ENCODE data around the gene COX6B2. TPM values are rescaled to one million over a fixed set of nuclear protein-coding genes. Genes with fewer than 3 reads are reported as not detected.

COX6B2 gene
- total RNA-seq, 2 experiments from 2014 or later, result 0.34 TPM; not detected in 1

DNA sequence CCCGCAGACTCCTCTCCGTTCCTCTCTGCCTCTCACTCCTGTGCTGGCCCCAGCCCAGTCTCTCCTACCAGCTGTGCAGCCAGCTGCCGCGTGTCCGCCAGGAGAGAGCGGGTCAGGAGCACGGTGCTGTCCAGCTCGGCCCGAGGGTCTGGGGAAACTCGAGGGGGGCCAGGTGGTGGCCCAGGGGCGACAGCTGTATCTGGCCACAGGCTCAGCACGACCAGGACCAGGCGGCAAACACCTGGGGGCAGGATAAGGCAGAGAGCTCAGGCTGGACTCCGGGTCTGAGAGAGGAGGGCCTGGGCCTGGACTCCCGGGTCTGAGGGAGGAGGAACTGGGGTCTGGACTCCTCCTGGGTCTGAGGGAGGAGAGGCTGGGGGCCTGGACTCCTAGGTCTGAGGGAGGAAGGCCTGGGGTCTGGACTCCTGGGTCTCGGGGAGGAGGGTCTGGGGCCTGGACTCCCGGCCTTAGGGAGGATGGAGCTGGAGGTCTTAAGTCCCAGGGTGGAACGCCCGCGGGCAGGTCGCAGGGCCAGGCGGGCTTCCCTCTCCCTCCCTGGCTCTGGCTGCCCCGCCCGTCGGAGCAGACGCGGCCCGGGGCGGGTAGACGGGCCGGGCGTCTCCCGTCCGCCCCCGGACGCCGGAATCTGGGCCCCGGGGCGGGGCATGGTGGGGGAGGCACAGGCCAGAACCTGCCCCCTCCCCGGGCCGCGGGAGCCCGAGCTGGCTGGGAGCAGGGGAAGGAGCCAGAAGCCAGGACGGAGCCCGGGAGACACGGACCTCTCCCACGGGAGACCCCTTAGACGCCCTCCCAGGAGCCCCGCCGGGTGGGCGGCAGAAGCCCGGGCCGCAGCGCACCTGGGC is 14.4 kb upstream of the COX6B2 start:
- no peak overlapping the region for H3K4me3 Mint-ChIP-seq
- H3K27me3 Mint-ChIP-seq (ENCODE audit: low read depth), result peaks cover 40% of the 10 kb centered on the region
- ChIA-PET CTCF (interaction anchor here (0.8 kb wide), 1 partner anchor 29 kb away, joined by 3 read pairs; the partner anchor contains the start of gene KMT5C), POLR2A (interaction anchor here (1.0 to 2.3 kb wide), 3 partner anchors 15 to 34 kb away, joined by 3 to 7 read pairs (median 3); partner anchors contain the start of gene TMEM238)
- H3K4me1 Mint-ChIP-seq (ENCODE audit: low read depth), result peaks cover 11% of the 10 kb centered on the region
- H3K27ac Mint-ChIP-seq, result no peak overlapping the region
- DNase-seq (no peak), ATAC-seq (peak; percentile 46)
- no peaks in the 10 kb centered on the region for H3K9me3 Mint-ChIP-seq (ENCODE audit: insufficient read depth)
- peaks cover 2% of the 10 kb centered on the region for H3K36me3 Mint-ChIP-seq (ENCODE audit: low read depth)

DNA sequence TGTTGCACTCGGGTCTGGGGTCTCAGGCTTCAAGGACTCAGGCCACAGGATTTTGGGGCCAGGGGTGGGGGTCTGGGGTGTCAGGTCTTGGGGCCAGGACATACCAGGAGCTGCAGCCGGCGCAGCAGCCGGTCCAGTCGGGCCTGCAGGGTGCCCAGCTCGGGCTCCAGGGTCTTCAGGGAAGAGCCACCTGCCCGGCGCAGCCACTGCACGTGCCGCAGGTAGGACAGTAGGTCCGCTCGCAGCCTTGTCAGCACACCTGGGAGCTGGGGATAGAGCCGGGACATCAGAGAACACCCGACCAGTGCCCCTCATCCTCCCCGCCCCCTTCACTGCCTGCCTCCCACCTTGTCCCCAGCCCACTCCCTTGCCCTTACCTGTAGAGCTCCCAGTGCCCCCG is 13.6 kb upstream of the COX6B2 start:
- DNase-seq, result no peak
- no peak for ATAC-seq
- H3K27ac Mint-ChIP-seq, result no peak overlapping the region
- ChIA-PET CTCF (interaction anchor here (0.8 kb wide), 1 partner anchor 29 kb away, joined by 3 read pairs; the partner anchor contains the start of gene KMT5C), POLR2A (interaction anchor here (1.0 to 2.3 kb wide), 3 partner anchors 16 to 34 kb away, joined by 3 to 7 read pairs (median 3); partner anchors contain the start of gene TMEM238)
- no peaks in the 10 kb centered on the region for H3K9me3 Mint-ChIP-seq (ENCODE audit: insufficient read depth)
- peaks cover 2% of the 10 kb centered on the region for H3K36me3 Mint-ChIP-seq (ENCODE audit: low read depth)
- H3K27me3 Mint-ChIP-seq (ENCODE audit: low read depth), result peaks cover 35% of the 10 kb centered on the region
- peaks cover 8% of the 10 kb centered on the region for H3K4me1 Mint-ChIP-seq (ENCODE audit: low read depth)
- H3K4me3 Mint-ChIP-seq, result no peak overlapping the region

GRCh38 chr19:55366790-55367189 is 12.3 kb upstream of the COX6B2 start:
- ChIA-PET POLR2A (interaction anchor here (0.9 to 1.0 kb wide), 2 partner anchors 18 to 28 kb away, joined by 3 to 4 read pairs; no protein-coding TSS in a partner anchor), CTCF (interaction anchor here (1.1 kb wide), 1 partner anchor 16 kb away, joined by 3 read pairs; no protein-coding TSS in a partner anchor)
- Mint-ChIP-seq H3K4me1 (ENCODE audit: low read depth) (peaks cover 4% of the 10 kb centered on the region), H3K27ac (no peak overlapping the region), H3K4me3 (no peak overlapping the region), H3K36me3 (ENCODE audit: low read depth) (peaks cover 2% of the 10 kb centered on the region), H3K27me3 (ENCODE audit: low read depth) (peaks cover 30% of the 10 kb centered on the region), H3K9me3 (ENCODE audit: insufficient read depth) (no peaks in the 10 kb centered on the region)
- no peak for DNase-seq
- ATAC-seq, result no peak

DNA sequence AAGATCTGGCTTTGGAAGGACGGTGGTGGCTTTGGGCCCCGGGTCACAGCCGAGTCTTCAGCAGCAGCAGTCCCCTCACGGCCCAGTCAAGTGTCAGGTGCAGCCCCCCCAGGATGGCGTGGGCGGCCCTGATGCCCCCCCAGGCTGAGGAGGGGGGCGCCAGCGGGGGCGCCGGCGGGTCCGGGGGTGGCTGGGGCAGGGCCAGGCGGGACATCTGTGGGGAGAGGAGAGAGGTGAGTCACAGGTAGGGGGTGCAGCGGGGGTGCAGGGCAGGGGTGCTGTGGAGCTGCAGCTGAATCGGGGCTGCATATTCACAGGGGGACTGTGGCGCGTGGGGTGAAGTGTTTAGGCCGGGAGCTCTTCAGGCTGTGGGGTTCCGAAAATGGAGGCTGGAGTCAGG is 11.4 kb upstream of the COX6B2 start:
- ATAC-seq (no peak), DNase-seq (no peak)
- Mint-ChIP-seq H3K9me3 (ENCODE audit: insufficient read depth) (no peaks in the 10 kb centered on the region), H3K4me1 (ENCODE audit: low read depth) (peaks cover 4% of the 10 kb centered on the region), H3K4me3 (no peak overlapping the region), H3K36me3 (ENCODE audit: low read depth) (peaks cover 2% of the 10 kb centered on the region), H3K27me3 (ENCODE audit: low read depth) (peaks cover 22% of the 10 kb centered on the region), H3K27ac (no peak overlapping the region)
- ChIA-PET CTCF (interaction anchor here (1.1 kb wide), 1 partner anchor 17 kb away, joined by 3 read pairs; no protein-coding TSS in a partner anchor), POLR2A (interaction anchor here (1.0 kb wide), 1 partner anchor 17 kb away, joined by 3 read pairs; no protein-coding TSS in a partner anchor)

DNA sequence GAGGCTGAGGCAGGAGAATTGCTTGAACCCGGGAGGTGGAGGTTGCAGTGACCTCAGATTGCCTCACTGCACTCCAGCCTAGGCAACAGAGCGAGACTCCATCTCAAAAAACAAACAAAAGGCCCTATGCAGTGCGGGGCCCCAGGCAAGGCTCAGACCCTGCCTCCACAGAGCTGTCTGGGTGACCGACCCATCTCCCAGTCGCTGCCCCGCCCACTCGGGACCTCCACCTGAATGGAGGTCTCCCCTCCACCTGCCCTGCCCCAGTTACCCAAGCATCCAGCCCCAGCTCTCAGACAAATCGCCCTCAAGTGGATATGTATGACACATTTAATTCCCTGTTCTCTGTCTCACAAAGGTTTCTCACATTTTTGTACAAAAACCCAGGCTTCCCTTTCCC is 10.7 kb upstream of the COX6B2 start:
- no peak for DNase-seq
- POLR2A ChIA-PET, result no interaction called here
- CTCF ChIA-PET, result no interaction called here
- H3K4me1 Mint-ChIP-seq (ENCODE audit: low read depth), result peaks cover 4% of the 10 kb centered on the region
- peaks cover 16% of the 10 kb centered on the region for H3K27me3 Mint-ChIP-seq (ENCODE audit: low read depth)
- no peak for ATAC-seq
- H3K36me3 Mint-ChIP-seq (ENCODE audit: low read depth), result peaks cover 2% of the 10 kb centered on the region
- no peak overlapping the region for H3K4me3 Mint-ChIP-seq
- H3K9me3 Mint-ChIP-seq (ENCODE audit: insufficient read depth), result no peaks in the 10 kb centered on the region
- H3K27ac Mint-ChIP-seq, result no peak overlapping the region

DNA sequence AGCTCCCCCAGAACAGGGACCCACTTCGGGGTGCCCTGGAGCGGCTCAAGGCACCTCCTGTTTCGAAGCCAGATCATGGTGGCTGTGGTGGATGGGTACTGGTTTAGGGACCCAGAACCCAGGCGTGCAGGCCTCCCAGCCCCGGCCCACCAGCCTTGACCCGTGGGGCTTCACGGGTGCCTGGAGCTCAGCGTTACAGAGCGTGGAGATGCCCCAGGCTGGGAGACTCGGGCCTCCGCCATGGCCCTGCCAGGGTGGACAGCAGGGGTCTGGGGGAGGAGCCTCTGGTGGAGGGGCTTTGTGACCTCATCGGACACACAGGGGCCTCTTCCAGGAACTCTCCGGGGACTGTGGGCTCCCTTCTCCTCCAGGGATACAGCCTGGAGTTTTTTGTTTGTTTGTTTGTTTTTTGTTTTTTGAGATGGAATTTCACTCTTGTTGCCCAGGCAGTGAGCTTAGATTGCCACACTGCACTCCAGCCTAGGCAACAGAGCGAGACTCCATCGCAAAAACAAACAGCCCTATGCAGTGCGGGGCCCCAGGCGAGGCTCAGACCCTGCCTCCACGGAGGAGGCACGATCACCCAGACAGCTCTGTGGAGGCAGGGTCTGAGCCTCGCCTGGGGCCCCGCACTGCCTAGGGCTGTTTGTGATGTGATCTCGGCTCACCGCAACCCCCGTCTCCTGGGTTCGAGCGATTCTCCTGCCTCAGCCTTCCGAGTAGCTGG is 8.6 kb upstream of the COX6B2 start, which contains the start of gene GARIN5B:
TSS of gene GARIN5B (minus strand) at position 271 of the 727 bp plus-strand sequence. CDS start at position 77, 194 bp downstream.
- CTCF ChIA-PET, result no interaction called here
- H3K4me1 Mint-ChIP-seq (ENCODE audit: low read depth), result no peaks in the 10 kb centered on the region
- peaks cover 6% of the 10 kb centered on the region for H3K27me3 Mint-ChIP-seq (ENCODE audit: low read depth)
- DNase-seq (no peak), ATAC-seq (no peak)
- H3K9me3 Mint-ChIP-seq (ENCODE audit: insufficient read depth), result no peaks in the 10 kb centered on the region
- H3K27ac Mint-ChIP-seq, result no peak within 1 kb of the TSS
- POLR2A ChIA-PET, result no interaction called here
- no peaks in the 10 kb centered on the region for H3K36me3 Mint-ChIP-seq (ENCODE audit: low read depth)
- no peak within 1 kb of the TSS for H3K4me3 Mint-ChIP-seq

DNA sequence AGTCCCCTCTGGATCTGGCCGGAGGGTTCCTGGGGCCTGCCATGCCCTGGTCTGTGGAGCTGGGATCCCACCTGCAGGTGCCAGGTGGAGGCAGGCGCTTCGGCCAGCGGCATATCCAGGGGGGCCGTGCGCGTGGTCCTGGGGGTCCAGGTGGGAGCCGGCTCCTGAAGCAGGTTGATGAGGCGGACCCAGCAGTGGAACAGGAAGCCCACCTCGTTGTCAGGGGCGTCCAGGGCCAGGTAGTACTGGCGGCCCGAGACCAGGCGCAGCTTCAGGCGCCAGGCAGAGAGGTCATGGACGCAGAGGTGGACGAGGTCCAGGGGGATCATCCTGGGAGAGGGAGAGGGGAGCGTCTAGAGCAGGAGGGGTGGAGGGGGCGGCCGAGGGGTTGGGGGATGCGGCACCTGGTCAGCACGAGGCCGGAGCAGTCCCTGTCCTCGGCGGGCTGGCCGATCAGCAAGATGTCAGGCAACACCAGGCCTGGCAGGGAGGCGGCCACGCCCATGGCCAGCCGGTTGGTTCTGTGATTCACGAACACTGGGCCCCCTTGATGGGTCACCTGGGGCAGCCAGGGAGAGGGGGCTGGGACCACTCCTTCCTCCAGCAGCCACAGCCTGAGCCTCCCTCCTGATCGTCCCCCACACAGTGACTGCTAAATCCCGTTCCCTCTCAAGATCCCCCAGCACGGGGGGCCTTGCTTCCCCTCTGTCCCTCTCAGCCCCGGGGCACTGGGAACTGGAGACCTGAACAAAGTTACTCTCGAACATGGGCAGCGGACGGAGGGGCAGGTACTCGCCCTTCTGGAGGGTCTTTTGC is 7.9 kb upstream of the COX6B2 start:
- CTCF ChIA-PET, result no interaction called here
- ATAC-seq (no peak), DNase-seq (no peak)
- H3K27ac Mint-ChIP-seq, result no peak overlapping the region
- no peaks in the 10 kb centered on the region for H3K9me3 Mint-ChIP-seq (ENCODE audit: insufficient read depth)
- POLR2A ChIA-PET, result no interaction called here
- H3K4me1 Mint-ChIP-seq (ENCODE audit: low read depth), result no peaks in the 10 kb centered on the region
- no peaks in the 10 kb centered on the region for H3K36me3 Mint-ChIP-seq (ENCODE audit: low read depth)
- no peak overlapping the region for H3K4me3 Mint-ChIP-seq
- H3K27me3 Mint-ChIP-seq (ENCODE audit: low read depth), result peaks cover 4% of the 10 kb centered on the region

GRCh38 chr19:55360902-55361301 is 6.4 kb upstream of the COX6B2 start:
- ATAC-seq (no peak), DNase-seq (no peak)
- no peaks in the 10 kb centered on the region for H3K9me3 Mint-ChIP-seq (ENCODE audit: insufficient read depth)
- no peaks in the 10 kb centered on the region for H3K4me1 Mint-ChIP-seq (ENCODE audit: low read depth)
- no peak overlapping the region for H3K27ac Mint-ChIP-seq
- H3K27me3 Mint-ChIP-seq (ENCODE audit: low read depth), result peaks cover 6% of the 10 kb centered on the region
- H3K4me3 Mint-ChIP-seq, result no peak overlapping the region
- POLR2A ChIA-PET, result no interaction called here
- CTCF ChIA-PET, result no interaction called here
- no peaks in the 10 kb centered on the region for H3K36me3 Mint-ChIP-seq (ENCODE audit: low read depth)

- H3K4me3 Mint-ChIP-seq, result no peak overlapping the region
- CTCF ChIA-PET, result interaction anchor here (1.7 kb wide), 1 partner anchor 20 kb away, joined by 3 read pairs; no protein-coding TSS in a partner anchor
Observed at GRCh38 chr19:55358943-55359908, 4.7 kb upstream of the COX6B2 start.

DNA sequence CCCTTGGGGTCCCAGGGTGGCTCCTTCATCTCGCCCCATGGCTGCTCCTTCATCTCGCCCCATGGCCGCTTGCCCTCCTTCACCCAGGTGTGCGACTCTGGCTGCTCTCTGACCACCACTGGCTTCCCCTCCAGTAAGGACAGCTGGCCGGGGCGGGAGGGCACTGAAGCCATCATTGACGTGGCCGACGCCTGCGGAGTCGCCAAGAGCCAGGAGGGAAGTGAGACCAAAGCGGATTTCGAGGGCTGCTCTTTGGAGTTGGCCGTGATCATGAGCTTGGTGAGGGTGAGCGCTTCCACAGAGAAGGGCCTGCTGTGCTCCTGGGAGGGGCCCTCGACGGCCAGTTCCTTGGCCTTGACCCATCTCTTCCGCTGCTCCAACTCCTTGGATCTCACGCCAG is 4.0 kb upstream of the COX6B2 start:
- no peak overlapping the region for H3K27ac Mint-ChIP-seq
- ATAC-seq, result no peak
- H3K4me3 Mint-ChIP-seq, result no peak overlapping the region
- ChIA-PET POLR2A (interaction anchor here (0.6 to 1.4 kb wide), 2 partner anchors 14 to 19 kb away, joined by 3 to 5 read pairs; partner anchors contain the start of gene KMT5C), CTCF (no interaction called here)
- H3K9me3 Mint-ChIP-seq (ENCODE audit: insufficient read depth), result no peaks in the 10 kb centered on the region
- no peak for DNase-seq
- H3K4me1 Mint-ChIP-seq (ENCODE audit: low read depth), result peaks cover 6% of the 10 kb centered on the region
- no peaks in the 10 kb centered on the region for H3K36me3 Mint-ChIP-seq (ENCODE audit: low read depth)
- peaks cover 18% of the 10 kb centered on the region for H3K27me3 Mint-ChIP-seq (ENCODE audit: low read depth)

More at GRCh38 chr19:55358943-55359908, 4.7 kb upstream of the COX6B2 start:
- Mint-ChIP-seq H3K9me3 (ENCODE audit: insufficient read depth) (no peaks in the 10 kb centered on the region), H3K36me3 (ENCODE audit: low read depth) (no peaks in the 10 kb centered on the region), H3K27ac (no peak overlapping the region), H3K4me1 (ENCODE audit: low read depth) (no peaks in the 10 kb centered on the region), H3K27me3 (ENCODE audit: low read depth) (peaks cover 12% of the 10 kb centered on the region)
- POLR2A ChIA-PET, result interaction anchor here (0.6 to 1.4 kb wide), 2 partner anchors 13 to 20 kb away, joined by 3 to 5 read pairs; partner anchors contain the start of gene KMT5C
- ATAC-seq, result no peak
- DNase-seq, result no peak
